GM12878 (cell line): ENCODE results near the gene PPP2R2B. TPM values are rescaled to one million over a fixed set of nuclear protein-coding genes. Genes with fewer than 3 reads are reported as not detected.

Experiments
- ATAC-seq: fragments of 200-7000 bp; cut with Tn5 transposase; 3 replicates; pipeline ENCODE4 v1.9.1; 2020; ENCODE audit warnings: mild to moderate bottlenecking, moderate library complexity
- BruUV-seq: library from RNA; stranded (reverse); fragments of 400-500 nt; replicated peaks from 2 replicates; lab custom pipeline; 2021; lab: Mats Ljungman, UMichigan
- CTCF ChIA-PET: fragments of 300-600 bp; sonication (Branson Sonifier 250); formaldehyde crosslinking; extraction: SDS; loops from one replicate; lab custom pipeline; 2021; ENCODE audit warnings: inconsistent platforms; lab: Yijun Ruan, JAX
- POLR2A ChIA-PET: fragments of 350-600 bp; formaldehyde crosslinking; extraction: SDS; loops from one replicate; lab custom pipeline; 2021; ENCODE audit warnings: inconsistent platforms; lab: Charles Lee
- RAD21 ChIA-PET: fragments of 300-600 bp; sonication (Branson Sonifier 250); formaldehyde crosslinking; loops from one replicate; lab custom pipeline; 2023; ENCODE audit warnings: antibody characterized with exemption; ENCODE audit not compliant: unreplicated experiment; lab: Charles Lee
- SMC1A ChIA-PET: fragments of 300-600 bp; sonication (Branson Sonifier 250); formaldehyde crosslinking; loops from one replicate; lab custom pipeline; 2023; ENCODE audit not compliant: unreplicated experiment, uncharacterized antibody; lab: Charles Lee
- DNase-seq: peaks from one replicate; pipeline ENCODE4 v3.0.0-alpha.2; 2011; ENCODE audit warnings: low read depth, low spot score
- FAIRE-seq: peaks from 3 replicates; lab custom pipeline; 2011; peaks lifted over from hg19 to GRCh38; lab: Jason Lieb, UNC
- H2AFZ ChIP-seq: 2 replicates; pipeline ENCODE4 v1.6.0; 2011; ENCODE audit warnings: low read depth, low read length, control low read depth; ENCODE audit not compliant: control insufficient read depth
- H3K27ac ChIP-seq: 2 replicates; pipeline ENCODE4 v1.5.1; 2011; ENCODE audit warnings: control low read depth; ENCODE audit not compliant: control insufficient read depth, insufficient read depth
- H3K27me3 ChIP-seq, 2 experiments: replicated peaks in 1 of 2; 2 replicates each; pipeline versions ENCODE4 v1.6.0 to v1.6.1; 2011; ENCODE audit warnings: low read length in 1 of 2; ENCODE audit not compliant: control insufficient read depth in 2 of 2, insufficient read depth in 2 of 2
- H3K36me3 ChIP-seq, 2 experiments: 2 replicates each; pipeline ENCODE4 v1.5.1; 2011; ENCODE audit warnings: low read length in 1 of 2; ENCODE audit not compliant: control insufficient read depth in 2 of 2, insufficient read depth in 2 of 2
- H3K4me1 ChIP-seq: 2 replicates; pipeline ENCODE4 v1.6.1; 2011; ENCODE audit warnings: mild to moderate bottlenecking, low read length, moderate library complexity, mixed read lengths; ENCODE audit not compliant: control insufficient read depth, insufficient read depth
- H3K4me2 ChIP-seq: 2 replicates; pipeline ENCODE4 v1.6.0; 2011; ENCODE audit warnings: control low read depth; ENCODE audit not compliant: control insufficient read depth, insufficient read depth
- H3K4me3 ChIP-seq: fragments of 200-600 bp; sonication (generic); 2 replicates; pipeline ENCODE4 v1.5.1; 2016
- H3K79me2 ChIP-seq: 2 replicates; pipeline ENCODE4 v1.6.0; 2011; ENCODE audit warnings: low read length; ENCODE audit not compliant: control insufficient read depth, insufficient read depth
- H3K9ac ChIP-seq: 2 replicates; pipeline ENCODE4 v1.8.0; 2011; ENCODE audit warnings: low read length, control low read depth, mixed read lengths; ENCODE audit not compliant: control insufficient read depth, insufficient read depth
- H3K9me3 ChIP-seq: replicated peaks from 3 replicates; pipeline ENCODE4 v1.5.1; 2011; ENCODE audit warnings: mild to moderate bottlenecking, low read length; ENCODE audit not compliant: control insufficient read depth, insufficient read depth
- H4K20me1 ChIP-seq: 2 replicates; pipeline ENCODE4 v1.6.0; 2011; ENCODE audit not compliant: control insufficient read depth, insufficient read depth
- ATF7 ChIP-seq: fragments of 450-650 bp; IDR thresholded peaks from 2 replicates; pipeline ENCODE4 v1.6.1; 2016; ENCODE audit warnings: low read depth, mild to moderate bottlenecking
- CBX5 ChIP-seq: sonication (generic); IDR thresholded peaks from 2 replicates; pipeline ENCODE4 v1.6.1; 2016; ENCODE audit warnings: low read depth, moderate library complexity, mild to moderate bottlenecking, inconsistent platforms
- CEBPB ChIP-seq, 2 experiments: fragments of 150-350 bp in 1 of 2; IDR thresholded peaks; 2 replicates each; pipeline ENCODE4 v1.6.1; 2012 to 2014; ENCODE audit warnings: low read depth in 2 of 2, low read length in 2 of 2, borderline replicate concordance in 1 of 2, inconsistent platforms in 1 of 2
- CHD1 ChIP-seq: IDR thresholded peaks from 2 replicates; pipeline ENCODE4 v1.6.1; 2012; ENCODE audit warnings: low read depth, low read length, improper control_type of control experiment
- IRF4 ChIP-seq: IDR thresholded peaks from 2 replicates; pipeline ENCODE4 v1.6.1; 2011; ENCODE audit warnings: low read depth, low read length
- MEF2A ChIP-seq: IDR thresholded peaks from 2 replicates; pipeline ENCODE4 v1.6.1; 2011; ENCODE audit warnings: low read depth, mild to moderate bottlenecking, low read length, moderate library complexity; ENCODE audit not compliant: insufficient read depth
- NR2F1 ChIP-seq: fragments of 450-650 bp; conservative IDR thresholded peaks from 2 replicates; pipeline ENCODE4 v1.6.1; 2017; ENCODE audit warnings: mild to moderate bottlenecking
- PAX8 ChIP-seq: fragments of 450-650 bp; IDR thresholded peaks from 2 replicates; pipeline ENCODE4 v1.6.1; 2017; ENCODE audit warnings: mild to moderate bottlenecking, moderate library complexity
- POLR2A ChIP-seq: IDR thresholded peaks from 2 replicates; pipeline ENCODE4 v1.6.1; 2011; ENCODE audit warnings: low read depth, mild to moderate bottlenecking, low read length
- RAD21 ChIP-seq: IDR thresholded peaks from 2 replicates; pipeline ENCODE4 v1.6.1; 2011; ENCODE audit warnings: mild to moderate bottlenecking, low read depth, low read length, moderate library complexity; ENCODE audit not compliant: insufficient read depth
- SMARCA5 ChIP-seq: fragments of 450-650 bp; IDR thresholded peaks from 2 replicates; pipeline ENCODE4 v1.6.1; 2017; ENCODE audit warnings: mild to moderate bottlenecking
- SP1 ChIP-seq: IDR thresholded peaks from one replicate; pipeline ENCODE4 v1.6.1; 2011; ENCODE audit warnings: low read depth, low read length
- SUZ12 ChIP-seq: fragments of 200-600 bp; sonication (generic); IDR thresholded peaks from one replicate; pipeline ENCODE4 v1.6.1; 2018; ENCODE audit warnings: antibody characterized with exemption, mild to moderate bottlenecking; ENCODE audit not compliant: unreplicated experiment
- ZNF24 ChIP-seq: fragments of 450-650 bp; IDR thresholded peaks from 2 replicates; pipeline ENCODE4 v1.6.1; 2017; ENCODE audit warnings: antibody characterized with exemption, mild to moderate bottlenecking
- WGBS: methylation state at CpG from one replicate; pipeline ENCODE4 v1.1.6; 2016; ENCODE audit warnings: low lambda C conversion rate; ENCODE audit not compliant: insufficient replicate concordance, insufficient coverage; ENCODE audit errors: missing lambda C conversion rate; 5-methylcytosine and 5-hydroxymethylcytosine counted together
- in situ Hi-C: fragments of 300-500 bp; cut with MboI; formaldehyde crosslinking; loops from 9 replicates; pipeline ENCODE4 v1.14.3; 2018; ENCODE audit warnings: mixed read lengths
- intact Hi-C: fragments of 100-400 bp; cut with micrococcal nuclease; formaldehyde crosslinking; loops from one replicate; pipeline ENCODE4 v1.14.2; 2022; ENCODE audit not compliant: unreplicated experiment
- polyA plus RNA-seq, 11 experiments: library from polyadenylated mRNA; depleted of rRNA in 4 of 11; unstranded in 6 of 11; stranded (reverse) in 5 of 11; fragments of >200 nt; fragmentation: Nextera tagmentation in 4 of 11; fragmentation: Illumina TruSeq in 1 of 11; extraction: Ambion mirVana in 4 of 11; extraction: Trizol in 1 of 11; gene quantifications; 1 replicate in 1 of 11; 2 replicates in 10 of 11; pipeline versions ENCODE4 v1.2.1 to v1.2.3, GENCODE V29; 2011 to 2016; ENCODE audit warnings: inconsistent platforms in 2 of 11, missing spikeins in 2 of 11, low read depth in 1 of 11
- total RNA-seq, 4 experiments: library from RNA; depleted of rRNA in 3 of 4; stranded (reverse); fragments of >200 nt in 3 of 4; fragmentation: Illumina TruSeq in 1 of 4; extraction: Trizol in 1 of 4; gene quantifications; 2 replicates each; pipeline versions ENCODE4 v1.2.1 to v1.2.3, GENCODE V29; 2013 to 2021
- TF ChIP-seq, protein P1 (sequence below): fragments of 450-650 bp; IDR thresholded peaks from 2 replicates; pipeline ENCODE4 v1.6.1; 2014; ENCODE audit warnings: mild to moderate bottlenecking
- TF ChIP-seq, protein P2 (sequence below): fragments of 450-650 bp; IDR thresholded peaks from 2 replicates; pipeline ENCODE4 v1.6.1; 2018; ENCODE audit warnings: borderline replicate concordance, mild to moderate bottlenecking; ENCODE audit not compliant: partially characterized antibody
- TF ChIP-seq, protein P3 (sequence below): fragments of 450-650 bp; IDR thresholded peaks from 2 replicates; pipeline ENCODE4 v1.6.1; 2017; ENCODE audit warnings: mild to moderate bottlenecking

Gene PPP2R2B
- total and polyA plus RNA-seq, 10 of the 15 experiments (the other 5 are each of a cell fraction or from before 2014, with no cell fraction given): not detected

DNA sequence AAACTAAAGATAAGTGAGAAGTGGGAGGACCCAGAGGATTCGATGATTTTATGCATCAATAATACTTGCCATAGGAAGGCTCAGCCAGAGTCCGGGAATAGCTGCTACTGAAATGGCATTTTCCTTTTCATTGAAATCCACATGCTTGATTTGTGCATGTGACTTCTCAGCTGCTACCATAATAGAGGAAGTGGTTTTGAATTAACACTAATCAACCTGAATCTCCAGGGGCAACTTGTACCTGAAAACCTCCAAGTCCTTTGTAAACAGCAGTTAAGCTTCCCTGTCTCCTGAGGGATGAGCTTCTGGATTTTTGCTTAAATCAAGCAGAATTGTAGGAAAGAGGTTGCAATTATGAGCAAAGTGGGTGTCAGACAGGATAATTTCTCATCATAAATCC, 124.9 kb downstream of the PPP2R2B start:
- Histone ChIP-seq H3K27ac (no peak overlapping the region), H3K9ac (no peak overlapping the region)
- DNase-seq: no peak
- TF ChIP-seq CHD1 (no peak), CBX5 (no peak), SUZ12 (no peak), RAD21 (no peak), CEBPB (IDR thresholded peaks at IDR 0.05; ENCODE audit: borderline replicate concordance in 1 of 2, low read depth in 2 of 2, low read length in 2 of 2) (no peak), SP1 (no peak), ATF7 (no peak), POLR2A (no peak), SMARCA5 (no peak), MEF2A (no peak), ZNF24 (no peak), IRF4 (no peak), NR2F1 (no peak), PAX8 (no peak)
- TF ChIP-seq, protein P1, sequence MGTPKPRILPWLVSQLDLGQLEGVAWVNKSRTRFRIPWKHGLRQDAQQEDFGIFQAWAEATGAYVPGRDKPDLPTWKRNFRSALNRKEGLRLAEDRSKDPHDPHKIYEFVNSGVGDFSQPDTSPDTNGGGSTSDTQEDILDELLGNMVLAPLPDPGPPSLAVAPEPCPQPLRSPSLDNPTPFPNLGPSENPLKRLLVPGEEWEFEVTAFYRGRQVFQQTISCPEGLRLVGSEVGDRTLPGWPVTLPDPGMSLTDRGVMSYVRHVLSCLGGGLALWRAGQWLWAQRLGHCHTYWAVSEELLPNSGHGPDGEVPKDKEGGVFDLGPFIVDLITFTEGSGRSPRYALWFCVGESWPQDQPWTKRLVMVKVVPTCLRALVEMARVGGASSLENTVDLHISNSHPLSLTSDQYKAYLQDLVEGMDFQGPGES: no peak
- TF ChIP-seq, protein P2, sequence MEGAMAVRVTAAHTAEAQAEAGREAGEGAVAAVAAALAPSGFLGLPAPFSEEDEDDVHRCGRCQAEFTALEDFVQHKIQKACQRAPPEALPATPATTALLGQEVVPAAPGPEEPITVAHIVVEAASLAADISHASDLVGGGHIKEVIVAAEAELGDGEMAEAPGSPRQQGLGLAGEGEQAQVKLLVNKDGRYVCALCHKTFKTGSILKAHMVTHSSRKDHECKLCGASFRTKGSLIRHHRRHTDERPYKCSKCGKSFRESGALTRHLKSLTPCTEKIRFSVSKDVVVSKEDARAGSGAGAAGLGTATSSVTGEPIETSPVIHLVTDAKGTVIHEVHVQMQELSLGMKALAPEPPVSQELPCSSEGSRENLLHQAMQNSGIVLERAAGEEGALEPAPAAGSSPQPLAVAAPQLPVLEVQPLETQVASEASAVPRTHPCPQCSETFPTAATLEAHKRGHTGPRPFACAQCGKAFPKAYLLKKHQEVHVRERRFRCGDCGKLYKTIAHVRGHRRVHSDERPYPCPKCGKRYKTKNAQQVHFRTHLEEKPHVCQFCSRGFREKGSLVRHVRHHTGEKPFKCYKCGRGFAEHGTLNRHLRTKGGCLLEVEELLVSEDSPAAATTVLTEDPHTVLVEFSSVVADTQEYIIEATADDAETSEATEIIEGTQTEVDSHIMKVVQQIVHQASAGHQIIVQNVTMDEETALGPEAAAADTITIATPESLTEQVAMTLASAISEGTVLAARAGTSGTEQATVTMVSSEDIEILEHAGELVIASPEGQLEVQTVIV: no peak
- TF ChIP-seq, protein P3, sequence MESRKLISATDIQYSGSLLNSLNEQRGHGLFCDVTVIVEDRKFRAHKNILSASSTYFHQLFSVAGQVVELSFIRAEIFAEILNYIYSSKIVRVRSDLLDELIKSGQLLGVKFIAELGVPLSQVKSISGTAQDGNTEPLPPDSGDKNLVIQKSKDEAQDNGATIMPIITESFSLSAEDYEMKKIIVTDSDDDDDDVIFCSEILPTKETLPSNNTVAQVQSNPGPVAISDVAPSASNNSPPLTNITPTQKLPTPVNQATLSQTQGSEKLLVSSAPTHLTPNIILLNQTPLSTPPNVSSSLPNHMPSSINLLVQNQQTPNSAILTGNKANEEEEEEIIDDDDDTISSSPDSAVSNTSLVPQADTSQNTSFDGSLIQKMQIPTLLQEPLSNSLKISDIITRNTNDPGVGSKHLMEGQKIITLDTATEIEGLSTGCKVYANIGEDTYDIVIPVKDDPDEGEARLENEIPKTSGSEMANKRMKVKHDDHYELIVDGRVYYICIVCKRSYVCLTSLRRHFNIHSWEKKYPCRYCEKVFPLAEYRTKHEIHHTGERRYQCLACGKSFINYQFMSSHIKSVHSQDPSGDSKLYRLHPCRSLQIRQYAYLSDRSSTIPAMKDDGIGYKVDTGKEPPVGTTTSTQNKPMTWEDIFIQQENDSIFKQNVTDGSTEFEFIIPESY: no peak
- TF ChIP-seq, all 136 proteins: peak for 0
- H2AFZ ChIP-seq: no peak overlapping the region
- FAIRE-seq: no peak
- peaks cover 0 to 3% of the 10 kb centered on the region in 2 experiments; a peak in 1 of 4 replicates for H3K27me3 ChIP-seq
- ChIA-PET POLR2A (no interaction called here), RAD21 (no interaction called here), CTCF (no interaction called here), SMC1A (no interaction called here)
- no peaks in the 10 kb centered on the region for H3K9me3 ChIP-seq
- no peak overlapping the region for H3K4me3 ChIP-seq
- no peak for ATAC-seq
- intact Hi-C loops: no loop called here
- H3K79me2 ChIP-seq: no peaks in the 10 kb centered on the region
- no peaks in the 10 kb centered on the region for H3K36me3 ChIP-seq
- H4K20me1 ChIP-seq: no peaks in the 10 kb centered on the region
- no TSS peak for BruUV-seq
- H3K4me2 ChIP-seq: no peak overlapping the region
- WGBS: 50% methylated on average over 2 of the region's 2 CpGs
- peaks cover 4% of the 10 kb centered on the region; the same call in 1 of the 2 replicates for H3K4me1 ChIP-seq
- in situ Hi-C loops: no loop called here
